GM06990 (cell line): ENCODE measurements around the gene TMEM69.

Experiments used
- DNase-seq: peaks from one replicate; pipeline ENCODE4 v3.0.0-alpha.2; 2011; ENCODE audit not compliant: insufficient read length; ENCODE audit errors: extremely low read depth
- H3K27me3 ChIP-seq: replicated peaks from 2 replicates; pipeline ENCODE4 v1.6.0; 2011; ENCODE audit warnings: low read length; ENCODE audit not compliant: control insufficient read depth, insufficient read depth
- H3K36me3 ChIP-seq: 2 replicates; pipeline ENCODE4 v1.5.1; 2011; ENCODE audit warnings: low read length; ENCODE audit not compliant: control insufficient read depth, insufficient read depth
- H3K4me3 ChIP-seq: replicated peaks from 2 replicates; pipeline ENCODE4 v1.5.1; 2011; ENCODE audit warnings: low read depth, mild to moderate bottlenecking, control low read depth, low read length
- CTCF ChIP-seq: IDR thresholded peaks from 2 replicates; pipeline ENCODE4 v1.5.1; 2011; ENCODE audit warnings: low read length, control low read depth, mild to moderate bottlenecking, inconsistent platforms; ENCODE audit not compliant: insufficient read depth, poor library complexity, severe bottlenecking

TMEM69 gene, protein sequence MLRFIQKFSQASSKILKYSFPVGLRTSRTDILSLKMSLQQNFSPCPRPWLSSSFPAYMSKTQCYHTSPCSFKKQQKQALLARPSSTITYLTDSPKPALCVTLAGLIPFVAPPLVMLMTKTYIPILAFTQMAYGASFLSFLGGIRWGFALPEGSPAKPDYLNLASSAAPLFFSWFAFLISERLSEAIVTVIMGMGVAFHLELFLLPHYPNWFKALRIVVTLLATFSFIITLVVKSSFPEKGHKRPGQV

GRCh38 chr1:45687754-45688740 is at the start of gene TMEM69:
TMEM69 (plus strand) TSS chr1:45688181; CDS start chr1:45691069, 2,888 bp downstream.
- no peak for TF ChIP-seq CTCF
- Histone ChIP-seq H3K36me3 (no peaks in the 10 kb centered on the region; the same call in none of the 2 replicates), H3K4me3 (peak within 1 kb of the TSS; percentile 75), H3K27me3 (no peaks in the 10 kb centered on the region)
- peak; percentile 87 for DNase-seq

GRCh38 chr1:45640293-45640692 is 47.7 kb upstream of the TMEM69 start:
- no peaks in the 10 kb centered on the region for H3K27me3 ChIP-seq
- DNase-seq, result no peak
- TF ChIP-seq CTCF, result no peak
- H3K36me3 ChIP-seq, result peaks cover 12% of the 10 kb centered on the region
- H3K4me3 ChIP-seq, result no peak overlapping the region

DNA sequence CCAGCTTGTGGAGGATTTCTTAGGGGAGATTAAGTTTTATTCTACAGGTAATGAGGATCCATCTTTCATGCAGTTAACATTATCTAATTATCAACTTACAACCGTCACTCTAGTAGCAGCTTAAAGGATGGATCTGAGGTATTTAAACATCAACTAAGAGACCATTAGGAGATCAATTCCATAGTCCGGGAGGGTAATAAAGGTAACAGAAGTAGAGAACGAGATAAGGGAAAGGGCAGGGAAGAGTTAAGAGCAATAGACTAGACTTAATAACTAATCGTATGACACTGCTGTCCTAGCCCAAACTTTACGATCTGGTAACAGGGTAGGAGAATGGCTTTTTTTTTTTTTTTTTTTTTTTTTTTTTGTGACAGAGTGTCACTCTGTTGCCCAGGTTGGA is 44.7 kb upstream of the TMEM69 start:
- H3K4me3 ChIP-seq, result no peak overlapping the region
- TF ChIP-seq CTCF, result no peak
- no peaks in the 10 kb centered on the region for H3K27me3 ChIP-seq
- H3K36me3 ChIP-seq, result peaks cover 19% of the 10 kb centered on the region
- DNase-seq, result no peak

DNA sequence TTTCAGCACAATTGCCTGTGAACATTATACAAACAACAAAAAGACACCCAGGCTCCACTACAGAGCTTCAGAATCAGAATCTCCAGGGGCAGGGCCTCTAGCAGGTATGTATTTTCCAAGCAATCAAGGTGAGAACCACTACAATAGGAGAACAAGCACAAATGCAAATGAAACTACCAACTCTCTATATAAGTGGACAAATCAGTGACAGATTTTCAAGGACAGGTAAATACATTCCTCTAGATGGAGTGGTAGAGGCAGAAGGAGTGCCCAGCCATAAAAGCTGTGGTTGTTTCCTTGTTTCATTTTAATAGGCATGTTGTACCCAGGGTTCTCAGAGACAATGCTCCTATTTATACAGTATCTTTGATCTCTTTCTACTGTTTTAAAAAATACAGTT is 44.0 kb upstream of the TMEM69 start:
- DNase-seq, result no peak
- TF ChIP-seq CTCF, result peak; percentile 4
- Histone ChIP-seq H3K27me3 (no peaks in the 10 kb centered on the region), H3K36me3 (peaks cover 19% of the 10 kb centered on the region), H3K4me3 (no peak overlapping the region)

GRCh38 chr1:45644661-45645060 is 43.3 kb upstream of the TMEM69 start:
- Histone ChIP-seq H3K4me3 (no peak overlapping the region), H3K36me3 (peaks cover 17% of the 10 kb centered on the region), H3K27me3 (no peaks in the 10 kb centered on the region)
- no peak for DNase-seq
- TF ChIP-seq CTCF, result no peak
